22Rv1 (cell line): ENCODE data around the gene TIMM13.
"Not testable (repeated sequence)": the region's sequence is repeated elsewhere in the genome, so short reads cannot be mapped to it uniquely, and the experiment has no call there.

Experiments used
- CTCF ChIP-seq: fragments of 450-650 bp; IDR thresholded peaks from 2 replicates; pipeline ENCODE4 v1.5.1; 2017; ENCODE audit warnings: mild to moderate bottlenecking
- ZFX ChIP-seq: fragments of 450-650 bp; IDR thresholded peaks from 2 replicates; pipeline ENCODE4 v1.6.1; 2017; ENCODE audit warnings: antibody characterized with exemption, borderline replicate concordance

GRCh38 chr19:2395293-2395829, 32.0 kb downstream of the TIMM13 start:
- TF ChIP-seq ZFX, CTCF: not testable (repeated sequence)
